GM12878 (cell line): Measurements from ENCODE around the gene TMEM161A. TPM values are rescaled to one million over a fixed set of nuclear protein-coding genes. Genes with fewer than 3 reads are reported as not detected.
A peak's percentile ranks its signal among the peaks of the same experiment; 100 is the strongest.

Source experiments
- ATAC-seq: fragments of 200-7000 bp; cut with Tn5 transposase; 3 replicates; pipeline ENCODE4 v1.9.1; 2020; ENCODE audit warnings: mild to moderate bottlenecking, moderate library complexity
- BruUV-seq: library from RNA; stranded (reverse); fragments of 400-500 nt; replicated peaks from 2 replicates; lab custom pipeline; 2021; lab: Mats Ljungman, UMichigan
- CTCF ChIA-PET: fragments of 300-600 bp; sonication (Branson Sonifier 250); formaldehyde crosslinking; extraction: SDS; loops from one replicate; lab custom pipeline; 2021; ENCODE audit warnings: inconsistent platforms; lab: Yijun Ruan, JAX
- POLR2A ChIA-PET: fragments of 350-600 bp; formaldehyde crosslinking; extraction: SDS; loops from one replicate; lab custom pipeline; 2021; ENCODE audit warnings: inconsistent platforms; lab: Charles Lee
- RAD21 ChIA-PET: fragments of 300-600 bp; sonication (Branson Sonifier 250); formaldehyde crosslinking; loops from one replicate; lab custom pipeline; 2023; ENCODE audit warnings: antibody characterized with exemption; ENCODE audit not compliant: unreplicated experiment; lab: Charles Lee
- SMC1A ChIA-PET: fragments of 300-600 bp; sonication (Branson Sonifier 250); formaldehyde crosslinking; loops from one replicate; lab custom pipeline; 2023; ENCODE audit not compliant: unreplicated experiment, uncharacterized antibody; lab: Charles Lee
- DNase-seq: peaks from one replicate; pipeline ENCODE4 v3.0.0-alpha.2; 2011; ENCODE audit warnings: low read depth, low spot score
- FAIRE-seq: peaks from 3 replicates; lab custom pipeline; 2011; peaks lifted over from hg19 to GRCh38; lab: Jason Lieb, UNC
- H2AFZ ChIP-seq: 2 replicates; pipeline ENCODE4 v1.6.0; 2011; ENCODE audit warnings: low read depth, low read length, control low read depth; ENCODE audit not compliant: control insufficient read depth
- H3K27ac ChIP-seq: 2 replicates; pipeline ENCODE4 v1.5.1; 2011; ENCODE audit warnings: control low read depth; ENCODE audit not compliant: control insufficient read depth, insufficient read depth
- H3K27me3 ChIP-seq, 2 experiments: replicated peaks in 1 of 2; 2 replicates each; pipeline versions ENCODE4 v1.6.0 to v1.6.1; 2011; ENCODE audit warnings: low read length in 1 of 2; ENCODE audit not compliant: control insufficient read depth in 2 of 2, insufficient read depth in 2 of 2
- H3K36me3 ChIP-seq, 2 experiments: 2 replicates each; pipeline ENCODE4 v1.5.1; 2011; ENCODE audit warnings: low read length in 1 of 2; ENCODE audit not compliant: control insufficient read depth in 2 of 2, insufficient read depth in 2 of 2
- H3K4me1 ChIP-seq: 2 replicates; pipeline ENCODE4 v1.6.1; 2011; ENCODE audit warnings: mild to moderate bottlenecking, low read length, moderate library complexity, mixed read lengths; ENCODE audit not compliant: control insufficient read depth, insufficient read depth
- H3K4me2 ChIP-seq: 2 replicates; pipeline ENCODE4 v1.6.0; 2011; ENCODE audit warnings: control low read depth; ENCODE audit not compliant: control insufficient read depth, insufficient read depth
- H3K4me3 ChIP-seq: fragments of 200-600 bp; sonication (generic); 2 replicates; pipeline ENCODE4 v1.5.1; 2016
- H3K79me2 ChIP-seq: 2 replicates; pipeline ENCODE4 v1.6.0; 2011; ENCODE audit warnings: low read length; ENCODE audit not compliant: control insufficient read depth, insufficient read depth
- H3K9ac ChIP-seq: 2 replicates; pipeline ENCODE4 v1.8.0; 2011; ENCODE audit warnings: low read length, control low read depth, mixed read lengths; ENCODE audit not compliant: control insufficient read depth, insufficient read depth
- H3K9me3 ChIP-seq: replicated peaks from 3 replicates; pipeline ENCODE4 v1.5.1; 2011; ENCODE audit warnings: mild to moderate bottlenecking, low read length; ENCODE audit not compliant: control insufficient read depth, insufficient read depth
- H4K20me1 ChIP-seq: 2 replicates; pipeline ENCODE4 v1.6.0; 2011; ENCODE audit not compliant: control insufficient read depth, insufficient read depth
- CEBPB ChIP-seq, 2 experiments: fragments of 150-350 bp in 1 of 2; IDR thresholded peaks; 2 replicates each; pipeline ENCODE4 v1.6.1; 2012 to 2014; ENCODE audit warnings: low read depth in 2 of 2, low read length in 2 of 2, borderline replicate concordance in 1 of 2, inconsistent platforms in 1 of 2
- MEF2B ChIP-seq: fragments of 450-650 bp; IDR thresholded peaks from 2 replicates; pipeline ENCODE4 v1.6.1; 2018; ENCODE audit warnings: mild to moderate bottlenecking, moderate library complexity; ENCODE audit not compliant: partially characterized antibody, poor library complexity, severe bottlenecking
- TBL1XR1 ChIP-seq: IDR thresholded peaks from 2 replicates; pipeline ENCODE4 v1.6.1; 2012; ENCODE audit warnings: low read depth, low read length, improper control_type of control experiment
- ZNF687 ChIP-seq: fragments of 450-650 bp; IDR thresholded peaks from 2 replicates; pipeline ENCODE4 v1.6.1; 2017; ENCODE audit warnings: mild to moderate bottlenecking, moderate library complexity
- WGBS: methylation state at CpG from one replicate; pipeline ENCODE4 v1.1.6; 2016; ENCODE audit warnings: low lambda C conversion rate; ENCODE audit not compliant: insufficient replicate concordance, insufficient coverage; ENCODE audit errors: missing lambda C conversion rate; 5-methylcytosine and 5-hydroxymethylcytosine counted together
- in situ Hi-C: fragments of 300-500 bp; cut with MboI; formaldehyde crosslinking; loops from 9 replicates; pipeline ENCODE4 v1.14.3; 2018; ENCODE audit warnings: mixed read lengths
- intact Hi-C: fragments of 100-400 bp; cut with micrococcal nuclease; formaldehyde crosslinking; loops from one replicate; pipeline ENCODE4 v1.14.2; 2022; ENCODE audit not compliant: unreplicated experiment
- polyA plus RNA-seq, 11 experiments: library from polyadenylated mRNA; depleted of rRNA in 4 of 11; unstranded in 6 of 11; stranded (reverse) in 5 of 11; fragments of >200 nt; fragmentation: Nextera tagmentation in 4 of 11; fragmentation: Illumina TruSeq in 1 of 11; extraction: Ambion mirVana in 4 of 11; extraction: Trizol in 1 of 11; gene quantifications; 1 replicate in 1 of 11; 2 replicates in 10 of 11; pipeline versions ENCODE4 v1.2.1 to v1.2.3, GENCODE V29; 2011 to 2016; ENCODE audit warnings: inconsistent platforms in 2 of 11, missing spikeins in 2 of 11, low read depth in 1 of 11
- total RNA-seq, 4 experiments: library from RNA; depleted of rRNA in 3 of 4; stranded (reverse); fragments of >200 nt in 3 of 4; fragmentation: Illumina TruSeq in 1 of 4; extraction: Trizol in 1 of 4; gene quantifications; 2 replicates each; pipeline versions ENCODE4 v1.2.1 to v1.2.3, GENCODE V29; 2013 to 2021

The TMEM161A gene
- total and polyA plus RNA-seq, 10 of the 15 experiments (the other 5 are each of a cell fraction or from before 2014, with no cell fraction given) = 1.1 to 37.1 (median 19.0) TPM

DNA sequence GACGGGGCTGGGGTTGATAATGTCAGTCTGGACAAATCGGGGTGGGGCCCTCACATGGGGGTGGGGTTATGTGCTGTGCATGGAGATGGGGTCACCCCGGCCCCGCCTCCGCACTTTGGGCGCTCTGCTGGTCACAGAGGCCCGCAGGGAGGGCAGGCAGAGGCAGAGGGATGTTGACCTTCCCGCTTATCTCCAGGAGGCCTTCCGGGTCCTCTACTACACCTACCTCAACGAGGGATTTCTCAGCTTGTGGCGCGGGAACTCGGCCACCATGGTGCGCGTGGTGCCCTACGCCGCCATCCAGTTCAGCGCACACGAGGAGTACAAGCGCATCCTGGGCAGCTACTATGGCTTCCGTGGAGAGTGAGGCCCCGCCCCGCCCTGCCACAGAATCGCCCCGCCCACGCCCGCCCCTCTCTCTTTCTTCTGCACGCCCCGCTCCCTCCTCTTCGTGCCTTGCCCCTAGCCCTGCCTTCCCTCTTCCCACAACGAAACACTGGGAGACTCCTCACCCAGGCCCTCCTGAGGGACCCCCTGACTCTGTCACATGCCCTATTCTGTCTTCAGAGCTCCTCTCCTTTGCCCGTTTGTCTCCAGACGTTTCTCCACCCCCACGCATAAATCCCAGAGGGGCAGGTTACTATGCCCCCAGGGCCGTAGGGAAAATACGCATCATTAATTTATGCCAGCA lies 32.8 kb downstream of the TMEM161A start:
- FAIRE-seq = no peak
- no peak overlapping the region for H3K27ac ChIP-seq
- DNase-seq = peak; percentile 13
- POLR2A ChIA-PET = no interaction called here
- no peaks in the 10 kb centered on the region for H3K79me2 ChIP-seq
- no peak overlapping the region for H2AFZ ChIP-seq
- H3K4me3 ChIP-seq = no peak overlapping the region
- CTCF ChIA-PET = interaction anchor here (0.9 to 1.4 kb wide), 3 partner anchors 10 to 69 kb away, joined by 3 read pairs; no protein-coding TSS in a partner anchor
- 74% methylated on average over 11 of the region's 36 CpGs for WGBS
- peak; percentile 93 for ATAC-seq
- intact Hi-C loops = no loop called here
- H3K9me3 ChIP-seq = no peaks in the 10 kb centered on the region
- H3K36me3 ChIP-seq = peaks cover 0 to 5% of the 10 kb centered on the region in 2 experiments; a peak in 1 of 4 replicates
- RAD21 ChIA-PET = interaction anchor here (0.6 to 1.2 kb wide), 2 partner anchors 34 to 69 kb away, joined by 3 to 4 read pairs; no protein-coding TSS in a partner anchor
- no TSS peak for BruUV-seq
- no peaks in the 10 kb centered on the region for H3K4me1 ChIP-seq
- TF ChIP-seq TBL1XR1 = no peak
- no peak for TF ChIP-seq CEBPB (IDR thresholded peaks at IDR 0.05; ENCODE audit: borderline replicate concordance in 1 of 2, low read depth in 2 of 2, low read length in 2 of 2)
- 0 out of 2 replicates have a peak, but pooled peaks have one; percentile 35 for TF ChIP-seq ZNF687
- peak; percentile 25 for TF ChIP-seq MEF2B
- H3K9ac ChIP-seq = no peak overlapping the region
- H3K27me3 ChIP-seq = no peaks in the 10 kb centered on the region
- H4K20me1 ChIP-seq = no peaks in the 10 kb centered on the region
- SMC1A ChIA-PET = interaction anchor here (1.1 to 1.4 kb wide), 2 partner anchors 10 to 19 kb away, joined by 4 read pairs; no protein-coding TSS in a partner anchor
- in situ Hi-C loops = no loop called here
- no peak overlapping the region for H3K4me2 ChIP-seq
